Left renal cortex interstitium (tissue), 4 donors: ENCODE results near the gene LCN9. TPM values are rescaled to one million over a fixed set of nuclear protein-coding genes. Genes with fewer than 3 reads are reported as not detected.

Experiments used
- DNase-seq, 4 donors: peaks; one replicate each; pipeline ENCODE4 v3.0.0-alpha.2; 2013; ENCODE audit warnings: low read depth in 4 of 4, low spot score in 2 of 4, missing footprints in 1 of 4
- polyA plus RNA-seq, 4 donors: library from polyadenylated mRNA; unstranded; fragments of 120-200 nt; gene quantifications; one replicate each; pipeline ENCODE4 v1.2.1, GENCODE V29; 2013; ENCODE audit not compliant: insufficient read length in 4 of 4

LCN9 gene
- polyA plus RNA-seq, 4 donors = not detected

DNA sequence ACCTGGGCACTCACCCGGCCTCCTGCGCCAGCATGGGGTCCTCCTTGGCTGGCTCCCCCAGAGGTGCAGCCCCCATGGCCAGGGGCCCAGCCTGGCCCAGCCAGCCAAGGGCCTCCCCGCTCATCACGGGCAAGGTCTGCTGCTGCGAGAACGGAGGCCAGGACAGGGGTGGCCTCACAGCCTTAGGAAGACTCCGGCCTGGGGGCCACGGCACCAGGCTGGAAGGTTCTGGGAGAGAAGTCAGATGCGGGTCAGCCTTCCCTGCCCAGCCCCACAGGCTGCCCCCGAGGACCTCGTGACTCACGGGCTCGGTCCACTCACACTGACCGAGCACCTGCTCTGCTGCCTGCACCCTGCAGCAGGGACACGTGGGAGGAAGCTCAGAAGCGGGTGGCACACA lies 31.9 kb downstream of the LCN9 start:
- DNase-seq = no peak

DNA sequence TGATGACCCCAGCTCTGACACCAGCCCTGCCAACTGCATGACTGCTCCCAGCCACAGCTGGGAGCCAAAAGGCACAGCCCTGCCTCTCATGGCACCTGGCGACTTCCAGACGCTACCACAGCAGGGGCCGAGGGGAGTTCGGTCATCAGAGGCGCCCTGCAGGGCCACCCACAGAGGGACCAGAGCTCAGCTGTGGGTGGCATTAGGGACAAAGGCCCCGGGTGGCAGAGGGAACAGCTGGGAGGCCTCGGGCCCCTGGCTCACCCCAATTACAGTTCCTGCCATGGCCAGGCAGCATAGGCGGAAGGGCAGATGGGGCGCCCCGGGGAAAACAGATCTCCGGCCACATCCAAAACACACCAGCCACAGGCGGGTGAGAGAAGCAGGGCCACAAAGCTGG lies 32.5 kb downstream of the LCN9 start:
- no peak for DNase-seq

DNA sequence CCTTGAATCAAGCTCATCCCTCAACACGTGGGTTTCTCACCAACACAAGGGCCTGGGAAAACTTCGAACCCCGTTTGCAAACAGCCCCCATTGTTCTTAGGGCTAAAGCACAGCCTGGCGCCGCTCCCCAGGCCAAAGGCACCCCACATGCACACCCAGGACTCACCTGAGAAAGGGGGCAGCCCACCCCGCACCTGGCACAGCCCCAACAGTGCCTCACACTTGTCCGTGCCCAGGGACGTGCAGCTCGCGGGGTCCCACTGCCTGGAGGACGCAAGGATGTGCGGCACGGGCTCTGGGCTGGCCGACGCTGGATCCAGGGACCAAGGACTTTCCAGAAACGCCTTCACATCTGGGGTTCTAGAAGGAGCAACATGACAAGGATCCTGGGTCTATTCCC lies 33.3 kb downstream of the LCN9 start:
- DNase-seq = no peak

DNA sequence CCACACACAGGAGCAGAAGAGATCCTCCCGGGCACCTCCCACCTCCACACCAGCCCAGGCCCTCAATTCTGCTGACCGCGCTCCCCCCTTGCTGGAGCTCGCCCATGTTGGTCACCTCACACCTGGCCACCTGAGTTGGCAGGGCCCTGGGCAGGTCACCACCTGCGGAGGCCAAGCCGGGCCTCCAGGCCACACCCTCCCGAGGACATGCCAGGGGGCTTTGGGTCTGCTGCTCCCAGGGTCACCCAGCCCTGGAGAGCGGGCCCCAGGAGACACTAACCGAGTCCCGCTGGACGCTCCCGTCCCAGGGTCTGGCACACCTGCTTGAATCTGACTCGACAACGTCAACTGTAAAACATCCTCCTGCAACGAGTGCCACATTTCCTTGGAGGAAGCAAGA lies 34.1 kb downstream of the LCN9 start:
- no peak for DNase-seq

DNA sequence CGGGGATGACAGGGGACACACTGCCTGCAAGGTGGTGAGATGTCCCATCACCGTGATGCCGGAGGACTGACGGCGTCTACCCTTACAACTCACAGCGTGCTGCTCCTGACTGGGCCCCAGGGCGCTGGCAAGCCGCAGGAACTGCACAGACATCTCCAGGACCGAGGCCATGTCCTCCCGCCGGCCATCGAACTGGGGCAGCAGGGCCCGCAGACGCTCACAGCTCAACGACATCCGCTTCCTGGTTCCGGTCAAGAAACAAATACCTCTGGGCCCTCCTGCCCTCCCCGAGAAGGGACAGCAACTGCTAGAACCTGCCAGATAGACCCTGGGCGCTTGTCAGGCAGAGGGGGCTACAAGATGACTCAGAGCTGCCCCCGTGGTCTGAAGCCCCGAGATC lies 35.1 kb downstream of the LCN9 start:
- no peak for DNase-seq

DNA sequence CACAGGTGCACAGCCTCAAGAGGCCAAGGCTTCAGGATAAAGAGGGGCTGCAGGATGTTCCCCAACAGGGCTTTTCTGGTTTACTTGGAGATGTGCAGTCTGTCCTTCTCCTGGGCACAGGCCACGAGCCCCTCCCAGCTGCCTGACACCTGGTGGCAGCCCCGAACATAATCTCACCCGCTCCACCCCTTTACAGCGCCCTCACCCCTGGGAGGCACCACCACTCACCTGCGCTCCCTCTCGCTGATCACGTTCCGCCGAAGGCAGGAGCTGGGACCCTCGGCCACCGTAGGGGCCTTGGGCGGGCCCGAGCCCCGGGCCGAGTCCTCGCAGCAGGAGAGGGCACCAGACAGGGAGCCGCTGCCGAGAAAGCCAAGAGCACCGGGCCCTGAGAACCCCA lies 35.7 kb downstream of the LCN9 start:
- no peak for DNase-seq

DNA sequence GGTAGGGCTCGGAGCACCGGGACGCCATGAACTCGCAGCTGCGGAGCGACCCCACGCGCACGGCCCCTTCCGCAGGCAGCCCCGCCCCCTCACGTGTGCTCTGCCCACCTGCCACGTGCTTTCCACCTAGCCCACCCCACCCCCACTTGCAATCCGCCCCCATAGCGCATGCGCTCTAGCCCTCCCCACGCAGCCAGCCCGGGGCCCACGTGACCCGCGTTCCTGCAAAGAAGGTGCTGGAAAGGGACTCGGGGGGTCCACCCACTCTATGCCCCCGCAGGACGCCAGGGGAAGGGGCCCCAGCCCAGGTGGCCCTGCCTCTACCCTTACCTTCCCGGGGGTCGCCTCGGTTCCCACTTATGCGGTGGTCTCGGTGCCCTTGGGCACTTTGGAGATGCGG lies 36.3 kb downstream of the LCN9 start, which contains the start of gene SOHLH1:
TSS of gene SOHLH1 (minus strand) at position 42 of the 400 bp plus-strand sequence. CDS start at position 28, 14 bp downstream.
- DNase-seq = no peak

DNA sequence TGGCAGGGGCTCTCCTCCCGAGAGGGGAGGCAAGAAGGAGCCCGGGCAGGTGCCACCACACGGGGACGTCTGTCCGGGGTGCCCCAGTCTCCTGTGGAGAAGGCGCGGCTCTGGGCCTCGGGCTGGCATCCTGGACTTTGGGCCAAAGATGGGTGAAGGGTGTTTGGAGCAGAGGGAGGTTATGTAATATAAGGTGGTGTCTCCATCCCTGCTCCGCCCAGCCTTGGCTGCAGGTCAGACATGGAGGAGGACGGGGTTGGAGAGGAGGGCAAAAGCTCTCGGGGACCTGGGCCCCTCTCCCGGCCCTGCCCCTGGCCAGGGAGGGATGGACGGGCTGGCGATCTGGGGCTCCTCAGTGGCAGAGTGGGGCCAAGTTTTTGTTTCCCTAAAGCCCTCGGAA lies 37.4 kb downstream of the LCN9 start:
- DNase-seq = no peak

DNA sequence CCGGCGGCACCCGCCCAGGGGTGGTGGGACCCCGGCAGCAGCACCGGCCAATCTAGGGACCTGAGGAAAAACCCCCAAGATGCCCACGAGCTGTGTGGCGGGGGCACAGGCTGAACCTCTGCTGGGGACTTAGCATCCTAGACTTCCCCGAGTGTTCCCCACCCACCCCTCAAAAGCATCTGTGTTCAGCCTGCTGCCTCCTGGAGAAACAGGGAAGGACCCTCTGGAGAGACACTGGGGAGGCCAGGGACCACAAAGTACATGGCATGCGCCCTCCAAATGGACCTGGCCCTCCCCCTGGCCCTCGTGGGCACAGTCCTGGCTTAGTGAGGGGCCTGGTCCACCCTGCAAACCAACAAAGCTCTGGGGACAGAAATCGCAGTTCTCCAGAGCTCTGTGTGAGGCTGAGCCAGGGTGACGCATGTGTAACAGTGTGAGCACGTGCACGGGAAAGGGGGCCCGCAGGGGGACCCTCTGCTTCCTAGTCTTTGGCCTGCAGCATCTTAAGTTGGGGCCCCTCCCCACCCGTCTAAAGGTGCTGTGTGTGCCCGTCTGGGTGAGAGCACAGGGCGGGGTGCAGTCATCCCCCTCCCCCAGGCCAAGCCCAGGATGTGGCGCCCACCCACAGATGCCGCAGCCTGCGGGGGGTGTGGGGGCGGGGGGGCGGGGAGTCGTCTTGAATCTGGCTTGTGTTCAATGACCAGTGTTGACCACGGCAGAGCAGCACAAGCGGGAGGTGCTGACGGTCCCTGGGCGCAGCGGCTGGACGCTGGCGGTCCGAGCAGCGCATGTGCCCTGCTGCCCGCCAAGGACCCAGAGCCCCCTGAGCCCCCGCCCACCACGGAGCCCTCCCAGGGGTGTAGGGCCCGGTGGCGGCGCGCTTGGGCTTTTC lies 38.2 kb downstream of the LCN9 start:
- peak in 1 of 4 donors; percentile 5 for DNase-seq

DNA sequence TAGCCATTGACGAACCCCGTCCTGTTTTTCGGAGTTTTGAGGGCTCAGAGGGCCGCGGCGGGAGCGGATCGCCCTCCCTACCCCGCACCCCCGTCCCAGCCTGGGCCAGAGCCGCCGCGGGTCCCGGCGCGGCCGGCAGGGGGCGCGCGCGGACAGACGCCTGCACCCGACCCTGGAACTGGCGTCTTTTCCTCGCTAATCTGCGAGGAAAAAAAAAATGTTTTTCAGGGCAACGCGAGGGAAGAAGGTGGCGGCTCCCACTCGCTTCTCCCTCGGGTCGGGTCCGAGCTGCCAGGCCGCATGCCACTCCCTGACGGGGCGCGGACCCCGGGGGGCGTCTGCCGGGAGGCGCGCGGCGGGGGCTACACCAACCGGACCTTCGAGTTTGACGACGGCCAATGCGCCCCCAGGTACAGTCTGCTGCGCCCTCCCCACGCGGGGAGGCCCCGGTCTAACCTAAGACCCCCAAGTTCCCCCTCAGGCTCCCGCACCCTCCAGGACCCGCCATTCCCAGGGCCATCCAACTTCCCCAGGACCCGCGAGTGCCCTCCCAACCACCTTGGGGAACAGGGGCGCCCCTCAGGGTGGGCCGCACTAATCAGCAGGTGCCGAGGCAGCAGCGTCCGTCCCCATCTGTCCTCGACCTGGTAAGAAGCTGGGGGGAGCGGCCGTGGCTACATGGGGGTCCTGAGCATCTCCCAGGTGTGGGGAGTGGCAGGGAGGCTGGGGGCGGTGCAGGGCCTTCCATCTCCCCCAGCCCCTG lies 39.0 kb downstream of the LCN9 start, which contains the start of gene KCNT1:
TSS of gene KCNT1 (plus strand) at position 227 of the 763 bp plus-strand sequence. CDS start at position 301, 74 bp downstream.
- peak in 2 of 4 donors; percentile 32 to 62 for DNase-seq

DNA sequence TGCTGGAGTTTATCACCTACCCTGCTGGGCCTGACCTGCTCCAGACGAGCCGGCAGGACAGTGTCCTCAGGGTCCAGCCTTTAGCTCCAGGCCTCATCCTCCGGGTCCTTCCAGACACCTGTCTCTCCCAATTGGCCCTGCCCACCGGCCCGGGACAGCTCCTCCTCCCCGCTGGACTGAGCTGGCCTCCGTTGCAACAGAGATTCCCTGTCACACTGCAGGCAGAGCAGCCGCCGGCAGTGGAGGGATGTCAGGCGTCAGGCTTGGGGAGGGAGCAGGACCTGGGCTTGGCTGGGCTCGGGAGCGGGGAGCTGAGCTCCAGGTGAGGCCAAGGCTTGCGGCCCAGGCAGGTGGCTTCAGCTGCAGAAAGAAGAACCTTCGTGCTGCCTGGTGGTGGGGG lies 40.6 kb downstream of the LCN9 start:
- no peak for DNase-seq

DNA sequence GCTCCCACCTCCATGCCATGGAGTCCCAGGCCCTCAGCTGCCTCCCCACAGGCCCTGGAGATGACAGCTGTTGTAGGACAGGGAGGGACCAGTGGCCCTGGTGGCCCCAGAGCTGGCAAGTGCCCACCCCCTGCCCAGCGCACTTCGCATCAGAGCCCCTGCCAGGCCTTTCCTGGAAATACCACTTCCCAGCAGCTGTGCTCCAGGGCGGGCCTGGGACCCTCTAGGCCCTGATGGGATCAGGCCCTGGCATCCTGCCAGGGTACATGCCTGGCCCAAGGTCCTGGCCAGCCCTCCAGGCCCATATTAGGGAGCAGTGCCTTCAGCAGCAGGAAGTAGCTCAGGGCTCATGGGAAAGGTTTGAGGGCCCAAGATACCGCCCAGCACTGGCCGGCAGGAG lies 41.4 kb downstream of the LCN9 start:
- no peak for DNase-seq

DNA sequence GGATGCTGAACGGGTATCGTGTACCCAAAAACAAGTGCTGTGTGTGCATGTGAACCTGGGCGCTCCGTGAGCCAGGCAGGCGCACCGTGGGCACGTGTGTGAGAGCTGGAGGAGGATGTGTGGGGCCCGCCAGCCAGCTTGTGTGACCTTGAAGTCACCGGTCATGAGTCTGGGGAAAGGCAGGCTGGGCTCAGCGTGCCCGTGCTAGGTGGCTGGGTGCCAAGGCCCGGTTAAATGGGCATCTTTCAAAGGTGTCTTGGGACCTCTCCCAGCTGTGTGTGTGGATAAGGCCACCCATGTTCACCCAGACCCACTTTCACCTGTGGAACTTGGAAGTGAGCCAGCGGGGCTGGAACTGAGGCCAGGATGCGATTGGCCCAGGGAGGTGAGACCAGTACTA lies 42.3 kb downstream of the LCN9 start:
- no peak for DNase-seq

DNA sequence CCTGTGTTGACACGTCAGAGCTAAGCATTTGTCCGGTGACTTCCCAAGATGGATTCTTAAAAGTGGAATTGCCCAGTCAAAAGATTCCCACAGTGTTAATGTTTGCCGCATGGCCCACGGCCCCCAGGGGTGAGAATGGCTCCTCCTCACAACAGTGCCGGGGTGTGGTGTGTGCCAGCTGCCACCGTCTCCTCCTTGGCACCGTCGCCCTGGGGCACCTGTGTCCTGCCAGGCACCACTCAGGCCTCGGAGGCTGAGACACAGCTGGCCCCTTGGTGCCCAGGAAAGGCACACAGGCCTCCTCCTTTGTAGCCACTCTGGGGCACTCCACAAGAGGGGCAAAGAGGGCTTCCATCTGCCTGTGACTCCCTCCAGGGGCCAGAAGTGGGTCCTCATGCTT lies 43.2 kb downstream of the LCN9 start:
- DNase-seq = no peak

DNA sequence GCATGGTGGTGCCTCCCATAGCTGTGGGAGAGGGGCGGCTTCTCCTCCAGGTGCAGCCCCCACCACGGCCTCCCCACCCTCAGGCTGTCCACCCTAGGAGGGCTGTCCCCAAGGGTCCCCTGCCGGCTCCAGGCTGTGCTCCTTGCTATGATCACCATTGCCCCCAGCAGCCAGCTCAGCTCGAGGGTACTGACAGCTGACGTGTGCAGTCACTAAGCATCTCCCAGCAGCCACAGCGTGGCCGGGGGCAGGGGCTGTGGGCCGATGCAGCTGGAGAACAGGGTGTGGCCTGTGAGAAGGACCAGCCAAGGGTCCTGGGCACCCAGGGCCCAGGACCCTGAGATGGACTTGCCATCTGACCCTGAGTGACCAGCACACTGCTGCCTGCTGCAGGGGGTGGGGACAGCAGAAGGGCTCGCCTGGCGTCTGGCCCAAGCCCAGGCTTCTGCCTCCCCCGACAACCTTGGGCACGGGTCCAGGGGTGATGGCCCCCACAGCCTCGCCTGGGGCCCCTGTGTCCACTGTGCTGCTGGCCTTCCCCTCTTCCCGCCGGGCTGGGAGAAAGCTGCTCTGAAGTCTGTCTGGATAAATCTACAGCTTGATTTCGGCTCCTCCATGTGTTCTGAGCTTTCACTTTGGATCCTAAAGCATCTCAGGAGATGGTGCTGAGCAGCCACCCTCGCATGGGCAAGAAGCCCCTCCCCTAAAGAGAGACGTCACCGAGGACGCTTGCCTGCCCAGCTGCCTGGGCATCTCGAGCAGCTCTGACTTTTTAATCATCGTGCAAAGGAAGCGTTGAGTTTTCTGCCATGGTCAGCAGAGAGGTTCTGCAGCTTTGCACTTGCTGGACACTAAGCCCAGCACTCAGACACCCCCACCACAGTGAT lies 44.4 kb downstream of the LCN9 start:
- DNase-seq = no peak

DNA sequence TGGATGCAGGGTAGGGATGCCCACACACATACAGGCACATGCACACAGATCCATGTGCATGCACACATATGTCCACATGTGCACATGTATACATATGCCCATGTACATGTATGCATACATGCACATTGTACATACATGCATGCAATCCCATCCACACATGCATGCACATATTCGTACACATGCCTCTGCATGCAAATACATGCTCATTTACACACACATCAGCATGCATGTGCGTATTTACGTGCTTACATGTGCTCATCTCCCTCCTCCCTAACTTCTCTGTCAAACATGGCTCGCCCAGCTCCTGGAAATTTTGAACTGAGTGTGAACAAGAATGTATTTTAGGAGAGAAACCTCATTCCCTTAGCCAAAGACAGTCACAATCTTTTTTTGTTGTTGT lies 45.1 kb downstream of the LCN9 start:
- no peak for DNase-seq

DNA sequence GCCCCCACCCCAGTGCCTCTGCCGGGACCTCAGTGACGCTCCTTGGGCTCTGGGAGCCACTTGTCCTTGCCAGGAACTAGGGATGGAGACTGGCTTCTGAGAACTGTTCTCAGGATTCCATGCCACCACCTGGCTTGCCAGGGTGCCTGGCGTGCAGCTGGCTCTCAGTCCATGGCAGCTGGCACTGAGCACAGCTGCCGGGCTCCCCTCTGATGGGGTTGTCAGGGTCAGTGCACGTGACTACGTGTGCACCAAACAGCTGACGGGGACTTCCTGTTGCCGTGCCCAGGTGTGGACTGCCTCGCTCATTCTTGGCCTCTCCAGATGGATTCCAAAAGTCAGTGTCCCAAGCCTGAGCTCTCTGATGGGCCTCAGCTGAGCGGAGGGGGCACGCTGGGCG lies 48.3 kb downstream of the LCN9 start:
- no peak for DNase-seq

DNA sequence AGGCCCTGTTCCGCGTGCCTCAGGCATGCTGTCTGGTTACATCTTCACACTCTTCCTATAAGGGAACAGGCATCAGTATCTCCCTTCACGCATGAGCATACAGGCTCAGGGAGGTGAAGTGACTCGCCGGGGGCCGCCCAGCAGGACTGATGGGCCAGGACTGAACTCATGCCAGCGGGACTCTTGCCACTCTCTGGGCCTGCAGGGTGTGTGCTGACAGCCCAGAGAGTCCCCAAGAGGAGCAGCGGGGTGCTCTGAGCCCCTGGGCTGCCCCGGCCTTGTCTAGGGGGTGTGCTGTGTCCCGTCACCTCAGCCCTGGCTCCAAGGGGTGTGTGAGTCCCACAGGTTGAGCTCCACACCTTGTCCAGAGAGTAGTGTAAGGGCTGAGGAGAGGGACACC lies 48.8 kb downstream of the LCN9 start:
- DNase-seq = no peak

DNA sequence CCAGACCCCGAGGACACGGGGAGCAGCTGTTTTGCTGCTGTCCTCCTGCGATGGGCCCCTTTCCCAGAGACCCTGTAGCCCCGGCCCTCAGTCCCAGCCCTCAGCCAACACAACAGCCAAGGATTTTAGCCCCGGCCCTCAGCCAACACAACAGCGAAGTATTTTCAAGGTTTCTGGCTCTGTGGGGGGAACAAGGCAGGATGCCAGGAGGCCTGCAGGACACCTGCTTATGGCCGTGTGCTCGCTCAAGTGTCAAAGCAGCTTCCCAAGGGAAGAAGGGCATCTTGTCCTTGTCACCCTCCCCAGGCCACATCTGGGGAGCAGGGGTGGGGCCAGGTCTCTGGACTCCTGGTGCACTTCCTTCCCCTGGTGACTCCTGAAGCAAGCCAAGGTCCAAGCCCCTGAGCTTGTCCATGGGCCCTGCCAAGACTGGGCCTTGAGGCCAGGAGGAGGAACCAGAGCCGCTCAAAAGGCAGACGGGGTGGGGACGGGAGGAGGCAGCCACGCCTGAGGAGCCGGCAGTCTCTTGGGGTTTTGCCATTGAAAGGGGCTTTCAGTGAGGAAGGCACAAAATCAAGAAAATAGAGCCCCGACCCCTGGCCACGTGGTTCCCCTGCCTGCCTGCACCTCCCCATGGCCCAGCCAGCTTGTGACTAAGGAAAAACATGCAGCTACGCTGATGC lies 49.6 kb downstream of the LCN9 start:
- DNase-seq = no peak
